ENCODE data around the gene SLCO4A1. TPM values are rescaled to one million over a fixed set of nuclear protein-coding genes. Genes with fewer than 3 reads are reported as not detected.

SLCO4A1 gene
- total and polyA plus RNA-seq, 7 donors: 3.6 to 26.3 (median 5.7) TPM

DNA sequence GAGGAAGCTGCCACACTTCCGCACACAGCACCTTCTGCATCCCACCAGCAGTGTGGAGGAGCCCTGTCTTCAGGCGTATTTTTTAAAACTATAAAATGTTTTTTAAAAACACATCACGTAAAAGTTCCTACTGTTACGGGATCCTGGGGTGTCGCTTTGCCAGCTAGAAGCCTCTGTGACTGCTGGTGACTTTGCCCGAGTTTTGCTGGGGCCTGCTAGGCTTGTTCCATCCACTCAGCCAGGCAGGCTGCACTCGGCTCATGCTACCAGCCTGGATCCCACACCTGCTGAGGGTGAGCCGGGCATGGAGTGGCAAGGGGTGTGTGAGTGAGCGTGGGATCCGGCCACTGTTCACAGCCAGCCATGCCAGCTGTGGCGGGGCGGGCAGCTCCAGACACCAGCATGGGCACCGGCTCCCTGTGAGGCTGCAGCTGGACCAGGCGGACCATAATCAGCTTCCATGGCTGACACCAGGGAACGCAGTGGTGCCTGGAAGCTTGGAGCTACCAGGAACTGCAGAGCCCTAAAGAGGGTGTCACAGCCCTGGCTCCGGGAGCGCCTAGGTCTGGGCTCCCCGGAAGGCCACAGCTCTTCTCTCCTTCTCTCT lies 12.3 kb upstream of the SLCO4A1 start:
- 95 to 96% methylated on average over 18 of the region's 18 CpGs for WGBS, 2 donors
- peaks cover 0 to 4% (median 0%) of the 10 kb centered on the region in 4 donors for H3K4me1 ChIP-seq
- H3K27me3 ChIP-seq: peaks cover 0 to 29% (median 0%) of the 10 kb centered on the region in 3 donors
- H3K4me3 ChIP-seq: no peak overlapping the region
- TF ChIP-seq POLR2A (IDR thresholded peaks at IDR 0.05): no peak
- no peak for TF ChIP-seq POLR2AphosphoS5 (IDR thresholded peaks at IDR 0.05)
- TF ChIP-seq, protein P1, sequence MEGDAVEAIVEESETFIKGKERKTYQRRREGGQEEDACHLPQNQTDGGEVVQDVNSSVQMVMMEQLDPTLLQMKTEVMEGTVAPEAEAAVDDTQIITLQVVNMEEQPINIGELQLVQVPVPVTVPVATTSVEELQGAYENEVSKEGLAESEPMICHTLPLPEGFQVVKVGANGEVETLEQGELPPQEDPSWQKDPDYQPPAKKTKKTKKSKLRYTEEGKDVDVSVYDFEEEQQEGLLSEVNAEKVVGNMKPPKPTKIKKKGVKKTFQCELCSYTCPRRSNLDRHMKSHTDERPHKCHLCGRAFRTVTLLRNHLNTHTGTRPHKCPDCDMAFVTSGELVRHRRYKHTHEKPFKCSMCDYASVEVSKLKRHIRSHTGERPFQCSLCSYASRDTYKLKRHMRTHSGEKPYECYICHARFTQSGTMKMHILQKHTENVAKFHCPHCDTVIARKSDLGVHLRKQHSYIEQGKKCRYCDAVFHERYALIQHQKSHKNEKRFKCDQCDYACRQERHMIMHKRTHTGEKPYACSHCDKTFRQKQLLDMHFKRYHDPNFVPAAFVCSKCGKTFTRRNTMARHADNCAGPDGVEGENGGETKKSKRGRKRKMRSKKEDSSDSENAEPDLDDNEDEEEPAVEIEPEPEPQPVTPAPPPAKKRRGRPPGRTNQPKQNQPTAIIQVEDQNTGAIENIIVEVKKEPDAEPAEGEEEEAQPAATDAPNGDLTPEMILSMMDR (IDR thresholded peaks at IDR 0.05): no peak
- no peak for TF ChIP-seq EP300 (IDR thresholded peaks at IDR 0.05)
- intact Hi-C loops (cut with DNase I): no loop called here
- H3K36me3 ChIP-seq: no peaks in the 10 kb centered on the region
- DNase-seq: no peak
- no peaks in the 10 kb centered on the region for H3K9me3 ChIP-seq
- no peak overlapping the region for H3K27ac ChIP-seq

DNA sequence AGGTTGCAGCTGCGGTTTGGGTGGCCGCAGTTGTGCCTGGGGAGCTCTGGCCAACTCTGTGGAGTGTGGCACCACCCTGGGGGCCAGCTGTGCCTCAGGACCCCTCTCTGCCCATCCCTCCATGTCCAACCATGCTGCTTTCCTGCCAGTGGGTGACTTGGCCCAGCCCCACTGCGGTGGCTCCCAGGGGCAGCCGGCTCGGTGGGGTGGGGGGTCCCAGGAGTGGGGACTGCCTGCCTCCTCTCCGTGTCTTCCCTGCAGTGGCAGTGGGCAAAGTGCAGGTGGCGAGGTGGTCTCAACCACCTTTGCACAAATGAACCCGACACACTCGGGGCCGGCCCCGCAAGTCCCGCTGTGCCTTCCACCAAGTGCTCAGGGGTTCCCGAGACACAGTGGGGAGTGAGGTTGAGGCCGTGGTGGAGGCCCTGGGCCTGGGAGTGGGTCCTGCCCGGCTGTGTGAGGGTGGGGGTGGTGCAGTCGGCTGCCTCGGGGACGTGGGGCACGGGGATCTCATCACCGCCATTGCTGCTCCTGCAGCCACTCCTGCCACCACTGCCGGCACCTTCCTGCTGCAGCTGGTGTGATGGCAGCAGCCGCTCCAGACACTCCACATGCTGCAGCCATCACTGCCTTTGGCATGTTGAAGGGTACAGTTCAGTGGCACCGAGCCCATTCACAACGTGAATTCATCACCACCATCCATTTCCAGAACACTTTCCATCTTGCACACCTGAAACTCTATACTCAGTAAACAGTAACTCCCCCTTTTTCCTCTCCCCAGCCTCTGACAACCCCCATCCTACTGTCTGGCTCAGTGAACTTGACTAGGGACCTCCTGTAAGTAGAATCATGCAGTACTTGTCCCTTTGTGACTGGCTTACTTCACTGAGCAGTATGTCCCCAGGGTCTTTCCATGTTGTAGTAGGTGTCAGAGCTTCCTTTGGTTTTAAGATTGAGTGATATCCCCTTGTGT lies 10.7 kb upstream of the SLCO4A1 start:
- Histone ChIP-seq H3K9me3 (no peaks in the 10 kb centered on the region), H3K4me3 (no peak overlapping the region), H3K4me1 (peaks cover 0 to 4% (median 0%) of the 10 kb centered on the region in 4 donors), H3K27ac (no peak overlapping the region), H3K36me3 (no peaks in the 10 kb centered on the region), H3K27me3 (peaks cover 0 to 31% (median 0%) of the 10 kb centered on the region in 3 donors)
- intact Hi-C loops (cut with DNase I): no loop called here
- no peak for DNase-seq
- WGBS, 2 donors: 94% methylated on average over 24 of the region's 24 CpGs
- TF ChIP-seq POLR2AphosphoS5 (IDR thresholded peaks at IDR 0.05): no peak
- TF ChIP-seq POLR2A (IDR thresholded peaks at IDR 0.05): no peak
- TF ChIP-seq EP300 (IDR thresholded peaks at IDR 0.05): no peak
- TF ChIP-seq, protein P1 (IDR thresholded peaks at IDR 0.05): no peak

DNA sequence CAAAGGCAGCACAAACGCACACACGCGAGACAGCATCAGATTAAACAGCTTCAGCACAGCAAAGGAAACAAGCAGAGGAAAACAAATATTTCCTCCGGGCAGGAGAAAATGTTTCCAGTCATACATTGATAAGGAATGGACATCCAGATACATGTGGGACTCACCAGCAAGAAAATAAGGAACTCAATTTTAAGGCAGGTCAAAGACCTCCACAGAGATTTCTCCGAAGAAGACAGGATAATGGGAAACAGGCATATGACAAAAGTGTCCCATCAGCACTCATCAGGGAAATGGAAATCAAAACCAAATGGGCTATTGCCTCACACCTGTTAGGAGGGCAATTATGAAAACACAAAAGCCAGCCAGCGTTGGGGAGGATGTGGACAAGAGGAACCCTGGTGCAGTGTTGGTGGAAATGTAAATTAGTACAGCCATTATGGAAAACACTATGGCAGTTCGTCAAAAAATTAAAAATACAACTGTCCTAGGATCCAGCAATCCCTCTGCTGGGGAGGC lies 9.7 kb upstream of the SLCO4A1 start:
- TF ChIP-seq, protein P1 (IDR thresholded peaks at IDR 0.05): no peak
- TF ChIP-seq EP300 (IDR thresholded peaks at IDR 0.05) (no peak), POLR2A (IDR thresholded peaks at IDR 0.05) (no peak), POLR2AphosphoS5 (IDR thresholded peaks at IDR 0.05) (no peak)
- no peaks in the 10 kb centered on the region for H3K36me3 ChIP-seq
- peaks cover 0 to 4% (median 0%) of the 10 kb centered on the region in 4 donors for H3K4me1 ChIP-seq
- intact Hi-C loops (cut with DNase I): no loop called here
- WGBS, 2 donors: 65 to 73% methylated on average over 7 of the region's 7 CpGs
- peaks cover 0 to 31% (median 0%) of the 10 kb centered on the region in 3 donors for H3K27me3 ChIP-seq
- DNase-seq: no peak
- H3K4me3 ChIP-seq: no peak overlapping the region
- H3K9me3 ChIP-seq: no peaks in the 10 kb centered on the region
- H3K27ac ChIP-seq: no peak overlapping the region

DNA sequence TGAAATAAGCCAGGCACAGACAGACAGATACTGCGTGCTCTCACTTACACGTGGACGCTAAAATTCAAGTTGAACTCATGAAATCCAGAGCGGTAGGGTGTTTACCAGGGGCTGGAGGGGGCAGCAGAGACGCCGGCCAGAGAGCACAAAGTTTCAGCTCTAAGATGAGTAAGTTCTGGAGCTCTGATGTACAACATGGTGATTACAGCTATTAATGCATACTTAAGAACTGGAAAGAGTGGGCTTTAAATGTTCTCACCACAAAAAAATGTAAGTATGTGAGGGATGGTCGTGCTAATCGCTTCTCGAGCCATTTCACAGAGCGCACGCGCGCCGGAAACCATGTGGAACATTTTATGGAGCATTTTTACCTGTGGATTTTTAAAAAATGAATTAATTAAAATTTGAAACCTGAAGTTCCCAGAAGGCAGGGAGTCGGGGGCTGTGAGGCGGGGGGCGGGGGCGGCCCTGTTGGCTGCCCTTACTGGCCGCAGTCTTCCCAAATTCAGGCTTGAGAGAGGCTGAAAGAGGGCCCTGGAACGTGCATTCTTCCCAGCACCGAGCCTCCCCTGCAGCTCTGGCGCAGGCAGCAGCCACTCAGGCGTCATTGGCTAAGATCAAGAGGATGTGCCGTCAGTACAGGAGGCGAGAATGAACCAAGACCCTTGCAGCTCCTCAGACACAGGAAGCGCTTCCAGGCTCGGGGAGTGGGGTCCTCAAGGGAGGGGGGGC lies 8.5 kb upstream of the SLCO4A1 start:
- WGBS, 2 donors: 77 to 88% methylated on average over 27 of the region's 27 CpGs
- TF ChIP-seq POLR2A (IDR thresholded peaks at IDR 0.05) (no peak), POLR2AphosphoS5 (IDR thresholded peaks at IDR 0.05) (no peak), EP300 (IDR thresholded peaks at IDR 0.05) (no peak)
- TF ChIP-seq, protein P1 (IDR thresholded peaks at IDR 0.05): no peak
- intact Hi-C loops (cut with DNase I): no loop called here

More for the DNA sequence above, 8.5 kb upstream of the SLCO4A1 start:
- Histone ChIP-seq H3K9me3 (no peaks in the 10 kb centered on the region), H3K36me3 (no peaks in the 10 kb centered on the region), H3K27me3 (peaks cover 0 to 36% (median 0%) of the 10 kb centered on the region in 3 donors), H3K27ac (no peak overlapping the region), H3K4me3 (no peak overlapping the region), H3K4me1 (no peaks in the 10 kb centered on the region)
- no peak for DNase-seq

Data from sigmoid colon (tissue), 7 donors.